IPS DF 6.9 (cell line): ENCODE measurements around the gene ARFGAP3.
"Not testable (repeated sequence)": the region's sequence is repeated elsewhere in the genome, so short reads cannot be mapped to it uniquely, and the experiment has no call there.

Source experiments
- DNase-seq: peaks from one replicate; pipeline ENCODE4 v3.0.0-alpha.2; 2013; ENCODE audit warnings: low read depth, low spot score
- H3K27ac ChIP-seq: one replicate; pipeline ENCODE4 v1.5.1; 2013; ENCODE audit warnings: low read length, control low read depth
- H3K27me3 ChIP-seq: 2 replicates; pipeline ENCODE4 v1.6.1; 2013; ENCODE audit warnings: mild to moderate bottlenecking, low read length; ENCODE audit not compliant: control insufficient read depth, insufficient read depth
- H3K36me3 ChIP-seq: 2 replicates; pipeline ENCODE4 v1.6.1; 2013; ENCODE audit warnings: low read length; ENCODE audit not compliant: control insufficient read depth, insufficient read depth
- H3K4me1 ChIP-seq: 2 replicates; pipeline ENCODE4 v1.6.1; 2013; ENCODE audit warnings: low read length; ENCODE audit not compliant: control insufficient read depth, insufficient read depth
- H3K4me3 ChIP-seq: 2 replicates; pipeline ENCODE4 v1.5.1; 2013; ENCODE audit warnings: mild to moderate bottlenecking, low read length
- H3K9me3 ChIP-seq: 2 replicates; pipeline ENCODE4 v1.6.1; 2013; ENCODE audit warnings: low read length, inconsistent platforms; ENCODE audit not compliant: control insufficient read depth, insufficient read depth
- WGBS: extraction: QIAGEN DNeasy Blood & Tissue Kit; methylation state at CpG from one replicate; pipeline ENCODE4 v1.1.7; 2013; ENCODE audit warnings: mixed read lengths, missing lambda C conversion rate; ENCODE audit not compliant: insufficient read length, insufficient coverage; 5-methylcytosine and 5-hydroxymethylcytosine counted together

ARFGAP3 gene

GRCh38 chr22:42768385-42769035, 88.6 kb downstream of the ARFGAP3 start:
- H3K27ac ChIP-seq: no peak overlapping the region
- DNase-seq: no peak
- H3K27me3 ChIP-seq: no peaks in the 10 kb centered on the region
- H3K4me1 ChIP-seq: peaks cover 4% of the 10 kb centered on the region
- no peaks in the 10 kb centered on the region for H3K9me3 ChIP-seq
- H3K36me3 ChIP-seq: no peaks in the 10 kb centered on the region
- WGBS: no CpG with 5 or more reads among the region's 22 CpGs
- H3K4me3 ChIP-seq: no peak overlapping the region

GRCh38 chr22:42766860-42767259, 90.2 kb downstream of the ARFGAP3 start:
- Histone ChIP-seq H3K9me3 (no peaks in the 10 kb centered on the region), H3K36me3 (no peaks in the 10 kb centered on the region), H3K27me3 (no peaks in the 10 kb centered on the region), H3K27ac (no peak overlapping the region), H3K4me1 (no peaks in the 10 kb centered on the region), H3K4me3 (no peak overlapping the region)
- DNase-seq: no peak
- no CpG with 5 or more reads among the region's 8 CpGs for WGBS

GRCh38 chr22:42764895-42765363, 92.1 kb downstream of the ARFGAP3 start:
- no peak overlapping the region for H3K4me3 ChIP-seq
- no peak overlapping the region for H3K27ac ChIP-seq

GRCh38 chr22:42763965-42764480, 93.0 kb downstream of the ARFGAP3 start:
- DNase-seq: no peak
- H3K27me3 ChIP-seq: no peaks in the 10 kb centered on the region
- no peak overlapping the region for H3K4me3 ChIP-seq
- no peaks in the 10 kb centered on the region for H3K4me1 ChIP-seq
- H3K27ac ChIP-seq: no peak overlapping the region
- no peaks in the 10 kb centered on the region for H3K36me3 ChIP-seq
- no peaks in the 10 kb centered on the region for H3K9me3 ChIP-seq
- no CpG with 5 or more reads among the region's 13 CpGs for WGBS

More at GRCh38 chr22:42764895-42765363, 92.1 kb downstream of the ARFGAP3 start:
- no peaks in the 10 kb centered on the region for H3K27me3 ChIP-seq
- no peak for DNase-seq
- no peaks in the 10 kb centered on the region for H3K36me3 ChIP-seq
- H3K9me3 ChIP-seq: no peaks in the 10 kb centered on the region
- WGBS: no CpG with 5 or more reads among the region's 11 CpGs
- H3K4me1 ChIP-seq: no peaks in the 10 kb centered on the region

GRCh38 chr22:42760806-42761565, 96.1 kb downstream of the ARFGAP3 start:
- no peaks in the 10 kb centered on the region for H3K27me3 ChIP-seq
- H3K27ac ChIP-seq: no peak overlapping the region
- no peaks in the 10 kb centered on the region for H3K4me1 ChIP-seq
- no peaks in the 10 kb centered on the region for H3K9me3 ChIP-seq
- no peak overlapping the region for H3K4me3 ChIP-seq
- no peak for DNase-seq
- no CpG with 5 or more reads among the region's 18 CpGs for WGBS
- H3K36me3 ChIP-seq: no peaks in the 10 kb centered on the region

GRCh38 chr22:42758931-42759629, 98.0 kb downstream of the ARFGAP3 start:
- Histone ChIP-seq H3K4me1 (no peaks in the 10 kb centered on the region), H3K27me3 (no peaks in the 10 kb centered on the region), H3K4me3 (no peak overlapping the region), H3K27ac (no peak overlapping the region), H3K36me3 (no peaks in the 10 kb centered on the region), H3K9me3 (no peaks in the 10 kb centered on the region)
- no peak for DNase-seq
- WGBS: no CpG with 5 or more reads among the region's 23 CpGs

GRCh38 chr22:42755553-42755952, 101.5 kb downstream of the ARFGAP3 start:
- H3K4me1 ChIP-seq, H3K4me3 ChIP-seq, H3K27me3 ChIP-seq, H3K9me3 ChIP-seq, H3K36me3 ChIP-seq, H3K27ac ChIP-seq, DNase-seq: not testable (repeated sequence)
- no CpG with 5 or more reads among the region's 5 CpGs for WGBS

- H3K9me3 ChIP-seq, H3K27ac ChIP-seq, H3K36me3 ChIP-seq, H3K4me1 ChIP-seq, H3K4me3 ChIP-seq, DNase-seq, H3K27me3 ChIP-seq: not testable (repeated sequence)
- WGBS: no CpG with 5 or more reads among the region's 16 CpGs
Measured at GRCh38 chr22:42755121-42755520, 102.0 kb downstream of the ARFGAP3 start.

GRCh38 chr22:42754658-42755057, 102.4 kb downstream of the ARFGAP3 start:
- Histone ChIP-seq H3K4me1 (no peaks in the 10 kb centered on the region), H3K27ac (no peak overlapping the region), H3K4me3 (no peak overlapping the region), H3K36me3 (no peaks in the 10 kb centered on the region), H3K27me3 (no peaks in the 10 kb centered on the region), H3K9me3 (no peaks in the 10 kb centered on the region)
- no peak for DNase-seq
- WGBS: no CpG with 5 or more reads among the region's 6 CpGs

GRCh38 chr22:42752912-42753311, 104.2 kb downstream of the ARFGAP3 start:
- Histone ChIP-seq H3K4me3 (no peak overlapping the region), H3K4me1 (no peaks in the 10 kb centered on the region), H3K27me3 (no peaks in the 10 kb centered on the region), H3K9me3 (no peaks in the 10 kb centered on the region), H3K27ac (no peak overlapping the region), H3K36me3 (no peaks in the 10 kb centered on the region)
- WGBS: no CpG with 5 or more reads among the region's 7 CpGs
- DNase-seq: no peak
